ENCODE results near the gene PDC.
"Not testable (repeated sequence)": the region's sequence is repeated elsewhere in the genome, so short reads cannot be mapped to it uniquely, and the experiment has no call there.

PDC gene

GRCh38 chr1:186404454-186405051 is 56.4 kb downstream of the PDC start:
- Histone ChIP-seq H3K4me1 (no peaks in the 10 kb centered on the region), H3K4me3 (no peak overlapping the region), H3K9me3 (no peaks in the 10 kb centered on the region), H3K27me3 (no peaks in the 10 kb centered on the region), H3K36me3 (peaks cover 33 to 53% (median 38%) of the 10 kb centered on the region in 3 donors), H3K27ac (no peak overlapping the region)
- intact Hi-C loops (cut with DNase I; ENCODE audit: low total_unique reads), result loop anchor here (10.0 kb wide), 1 partner anchor 580 kb away; no protein-coding TSS in a partner anchor
- no peak for DNase-seq
- TF ChIP-seq, protein P1, sequence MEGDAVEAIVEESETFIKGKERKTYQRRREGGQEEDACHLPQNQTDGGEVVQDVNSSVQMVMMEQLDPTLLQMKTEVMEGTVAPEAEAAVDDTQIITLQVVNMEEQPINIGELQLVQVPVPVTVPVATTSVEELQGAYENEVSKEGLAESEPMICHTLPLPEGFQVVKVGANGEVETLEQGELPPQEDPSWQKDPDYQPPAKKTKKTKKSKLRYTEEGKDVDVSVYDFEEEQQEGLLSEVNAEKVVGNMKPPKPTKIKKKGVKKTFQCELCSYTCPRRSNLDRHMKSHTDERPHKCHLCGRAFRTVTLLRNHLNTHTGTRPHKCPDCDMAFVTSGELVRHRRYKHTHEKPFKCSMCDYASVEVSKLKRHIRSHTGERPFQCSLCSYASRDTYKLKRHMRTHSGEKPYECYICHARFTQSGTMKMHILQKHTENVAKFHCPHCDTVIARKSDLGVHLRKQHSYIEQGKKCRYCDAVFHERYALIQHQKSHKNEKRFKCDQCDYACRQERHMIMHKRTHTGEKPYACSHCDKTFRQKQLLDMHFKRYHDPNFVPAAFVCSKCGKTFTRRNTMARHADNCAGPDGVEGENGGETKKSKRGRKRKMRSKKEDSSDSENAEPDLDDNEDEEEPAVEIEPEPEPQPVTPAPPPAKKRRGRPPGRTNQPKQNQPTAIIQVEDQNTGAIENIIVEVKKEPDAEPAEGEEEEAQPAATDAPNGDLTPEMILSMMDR (IDR thresholded peaks at IDR 0.05), result peak; percentile 50 to 51

- intact Hi-C loops (cut with DNase I; ENCODE audit: low total_unique reads), result loop anchor here (10.0 kb wide), 1 partner anchor 581 kb away; no protein-coding TSS in a partner anchor
- Histone ChIP-seq H3K4me1 (no peaks in the 10 kb centered on the region), H3K36me3 (peaks cover 34 to 55% (median 40%) of the 10 kb centered on the region in 3 donors), H3K4me3 (no peak overlapping the region), H3K9me3 (no peaks in the 10 kb centered on the region), H3K27ac (no peak overlapping the region), H3K27me3 (no peaks in the 10 kb centered on the region)
- DNase-seq, result no peak
- TF ChIP-seq, protein P1 (IDR thresholded peaks at IDR 0.05), result no peak
These were observed 57.3 kb downstream of the PDC start for GRCh38 chr1:186403632-186404031.

DNA sequence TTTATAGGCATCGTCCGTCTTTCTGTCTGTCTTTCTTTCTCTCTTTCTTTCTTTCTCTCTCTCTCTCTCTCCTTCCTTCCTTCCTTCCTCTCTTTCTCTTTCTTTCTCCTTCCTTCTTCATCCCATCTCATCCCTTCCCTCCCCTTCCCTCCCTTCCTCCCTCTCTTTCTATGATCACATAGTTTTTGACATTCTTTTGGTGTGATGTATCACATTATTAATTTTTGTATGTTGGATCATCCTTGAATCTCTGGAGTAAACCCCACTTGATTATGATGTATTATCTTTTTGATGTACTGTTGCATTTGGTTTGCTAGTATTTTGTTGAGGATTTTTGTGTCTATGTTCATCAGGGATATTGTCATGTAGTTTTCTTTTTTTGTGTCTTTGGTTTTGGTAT is 59.5 kb downstream of the PDC start:
- not testable (repeated sequence) for H3K27me3 ChIP-seq, H3K9me3 ChIP-seq, H3K27ac ChIP-seq, H3K4me3 ChIP-seq, DNase-seq, H3K4me1 ChIP-seq
- peaks cover 39 to 63% (median 40%) of the 10 kb centered on the region in 3 donors for H3K36me3 ChIP-seq
- intact Hi-C loops (cut with DNase I; ENCODE audit: low total_unique reads), result loop anchor here (10.0 kb wide), 1 partner anchor 583 kb away; no protein-coding TSS in a partner anchor
